ENCODE measurements around the gene ATAD3B.
"Not testable (repeated sequence)": the region's sequence is repeated elsewhere in the genome, so short reads cannot be mapped to it uniquely, and the experiment has no call there.

Gene ATAD3B

GRCh38 chr1:1510912-1511532 is 39.5 kb downstream of the ATAD3B start:
- Histone ChIP-seq H3K9ac (peak overlapping the region; percentile 86), H4K20me1 (peaks cover 14% of the 10 kb centered on the region), H3K4me2 (peak overlapping the region; percentile 91), H3K4me1 (peaks cover 50% of the 10 kb centered on the region), H3K27ac (peak overlapping the region; percentile 84), H3K36me3 (peaks cover 13% of the 10 kb centered on the region), H3K9me3 (no peaks in the 10 kb centered on the region), H3K27me3 (no peaks in the 10 kb centered on the region), H3K4me3 (peak overlapping the region; percentile 88)
- no peak for TF ChIP-seq Cebpa-rat (IDR thresholded peaks at IDR 0.05)

DNA sequence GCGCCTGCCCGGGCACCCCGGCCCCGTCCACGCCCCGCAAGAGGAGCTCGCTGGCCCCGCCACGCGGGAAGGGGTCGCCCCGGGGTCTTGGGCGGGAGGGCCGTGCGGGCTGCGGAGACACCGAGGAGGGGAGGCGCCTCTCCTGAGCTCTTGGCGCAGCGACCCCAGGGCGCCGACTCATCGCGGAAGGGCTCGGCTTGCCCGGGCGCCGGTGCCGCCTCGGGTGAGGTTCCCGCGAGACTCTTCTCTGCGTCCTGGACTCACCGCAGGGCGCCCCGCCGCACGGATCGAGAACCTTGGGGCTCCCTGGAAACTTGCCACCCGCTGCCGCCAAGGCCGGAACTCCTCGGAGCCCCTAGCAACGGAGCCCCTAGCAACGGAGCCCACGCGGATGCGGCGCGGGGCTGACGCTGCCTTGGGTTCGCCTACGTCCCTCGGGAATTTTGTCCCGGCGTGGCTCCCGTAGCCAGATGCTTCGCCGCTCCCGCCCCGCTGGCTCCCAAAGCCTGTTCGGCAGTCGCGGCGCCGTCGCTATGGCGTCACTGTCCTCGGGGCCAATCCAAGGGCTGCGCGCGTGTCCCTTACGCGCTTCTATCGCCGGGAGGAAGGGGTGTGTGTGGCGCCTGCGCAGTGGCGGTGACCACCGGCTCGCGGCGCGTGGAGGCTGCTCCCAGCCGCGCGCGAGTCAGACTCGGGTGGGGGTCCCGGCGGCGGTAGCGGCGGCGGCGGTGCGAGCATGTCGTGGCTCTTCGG is 40.1 kb downstream of the ATAD3B start, which contains the start of gene ATAD3A:
TSS of gene ATAD3A (plus strand) at position 630 of the 753 bp plus-strand sequence. CDS start at position 737, 107 bp downstream.
- Histone ChIP-seq H4K20me1 (peaks cover 14% of the 10 kb centered on the region), H3K4me3 (peak within 1 kb of the TSS; percentile 88), H3K9me3 (no peaks in the 10 kb centered on the region), H3K9ac (peak within 1 kb of the TSS; percentile 86), H3K27me3 (no peaks in the 10 kb centered on the region), H3K27ac (peak within 1 kb of the TSS; percentile 84), H3K36me3 (peaks cover 20% of the 10 kb centered on the region), H3K4me1 (peaks cover 45% of the 10 kb centered on the region), H3K4me2 (peak within 1 kb of the TSS; percentile 91)
- no peak for TF ChIP-seq Cebpa-rat (IDR thresholded peaks at IDR 0.05)

DNA sequence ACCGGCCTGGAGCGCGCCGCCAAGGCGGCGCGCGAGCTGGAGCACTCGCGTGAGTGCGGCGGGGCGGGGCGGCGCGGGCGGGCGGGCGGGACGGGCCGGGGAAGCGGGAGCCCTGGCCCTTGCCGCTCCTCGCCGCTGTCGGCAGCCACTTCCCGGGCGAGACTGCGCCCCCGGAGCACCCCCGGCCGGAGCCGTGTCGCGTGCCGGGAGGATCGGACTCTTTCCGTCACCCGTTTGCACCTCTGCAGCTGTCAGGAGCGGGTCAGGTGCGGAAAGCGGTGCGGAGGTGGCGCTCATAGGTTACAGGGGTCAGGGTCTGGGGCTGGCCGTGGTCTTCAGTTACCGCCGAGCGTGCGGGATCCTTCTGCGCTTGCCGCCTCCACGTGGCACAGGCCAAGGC is 40.9 kb downstream of the ATAD3B start:
- not testable (repeated sequence) for H3K27ac ChIP-seq, H3K27me3 ChIP-seq, H3K9me3 ChIP-seq
- Histone ChIP-seq H4K20me1 (peaks cover 14% of the 10 kb centered on the region), H3K36me3 (peaks cover 24% of the 10 kb centered on the region), H3K9ac (peak overlapping the region; percentile 86; the same call in 1 of the 2 replicates), H3K4me2 (peak overlapping the region; percentile 91; the same call in 1 of the 2 replicates), H3K4me3 (peak overlapping the region; percentile 88), H3K4me1 (peaks cover 45% of the 10 kb centered on the region)

DNA sequence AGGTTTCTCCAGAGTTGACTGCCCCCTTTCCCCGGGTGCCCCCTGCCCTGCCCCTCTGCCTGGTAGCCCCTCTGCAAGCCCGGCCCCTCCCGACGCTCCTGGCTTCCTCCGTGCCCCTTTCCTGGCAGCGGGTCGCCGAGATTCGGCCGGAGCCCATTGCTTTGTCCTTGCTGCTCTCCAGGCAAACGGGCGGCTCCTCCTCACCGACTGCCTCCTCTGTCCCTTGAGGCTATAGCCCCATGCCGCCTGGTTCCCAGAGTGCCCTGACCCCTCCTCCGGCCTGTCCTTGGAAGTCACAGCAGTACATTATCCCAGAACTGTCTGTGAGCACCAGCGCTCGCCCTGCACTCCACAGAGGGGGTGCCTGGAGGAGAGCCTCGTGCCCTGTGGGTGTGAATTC is 42.1 kb downstream of the ATAD3B start:
- H3K4me3 ChIP-seq = 0 out of 2 replicates have a peak overlapping the region, but pooled peaks have one; percentile 33
- H4K20me1 ChIP-seq = peaks cover 14% of the 10 kb centered on the region
- peak overlapping the region; percentile 73 for H3K4me2 ChIP-seq
- H3K27ac ChIP-seq, H3K9ac ChIP-seq, H3K9me3 ChIP-seq, H3K27me3 ChIP-seq: not testable (repeated sequence)
- peaks cover 45% of the 10 kb centered on the region for H3K4me1 ChIP-seq
- H3K36me3 ChIP-seq = peaks cover 34% of the 10 kb centered on the region

- H3K27ac ChIP-seq, H3K4me3 ChIP-seq, H3K9me3 ChIP-seq, H3K27me3 ChIP-seq: not testable (repeated sequence)
- H3K4me1 ChIP-seq = peaks cover 42% of the 10 kb centered on the region
- 0 out of 2 replicates have a peak overlapping the region, but pooled peaks have one; percentile 55 for H3K9ac ChIP-seq
- peaks cover 36% of the 10 kb centered on the region for H3K36me3 ChIP-seq
- H4K20me1 ChIP-seq = peaks cover 14% of the 10 kb centered on the region
- H3K4me2 ChIP-seq = peak overlapping the region; percentile 73
Measured at GRCh38 chr1:1514376-1514775, 42.8 kb downstream of the ATAD3B start.

DNA sequence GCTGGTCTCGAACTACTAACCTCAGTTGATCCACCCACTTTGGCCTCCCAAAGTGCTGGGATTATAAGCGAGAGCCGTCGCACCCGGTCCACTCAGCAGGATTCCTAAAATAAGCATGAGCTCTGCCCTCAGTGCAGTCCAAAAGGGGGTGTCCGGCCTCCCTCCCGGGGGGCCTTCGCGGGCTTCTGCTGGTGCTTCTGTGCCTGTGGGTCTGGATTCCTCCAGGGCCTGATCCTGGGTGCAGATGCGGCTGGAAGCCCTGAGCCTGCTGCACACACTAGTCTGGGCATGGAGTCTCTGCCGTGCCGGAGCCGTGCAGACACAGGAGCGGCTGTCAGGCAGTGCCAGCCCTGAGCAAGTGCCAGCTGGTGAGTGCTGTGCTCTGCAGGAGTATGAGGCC is 45.4 kb downstream of the ATAD3B start:
- H3K4me3 ChIP-seq, H3K27ac ChIP-seq, H3K9me3 ChIP-seq, H3K4me2 ChIP-seq, H3K9ac ChIP-seq, H3K27me3 ChIP-seq: not testable (repeated sequence)
- Histone ChIP-seq H4K20me1 (peaks cover 21% of the 10 kb centered on the region), H3K36me3 (peaks cover 60% of the 10 kb centered on the region), H3K4me1 (peaks cover 29% of the 10 kb centered on the region)

GRCh38 chr1:1517973-1518620 is 46.5 kb downstream of the ATAD3B start:
- H3K9me3 ChIP-seq = no peaks in the 10 kb centered on the region
- peaks cover 61% of the 10 kb centered on the region for H3K36me3 ChIP-seq
- no peak overlapping the region for H3K4me2 ChIP-seq
- H3K27ac ChIP-seq = no peak overlapping the region
- no peaks in the 10 kb centered on the region for H3K27me3 ChIP-seq
- H4K20me1 ChIP-seq = peaks cover 32% of the 10 kb centered on the region
- H3K4me3 ChIP-seq = no peak overlapping the region
- peaks cover 41% of the 10 kb centered on the region for H3K4me1 ChIP-seq
- no peak overlapping the region for H3K9ac ChIP-seq
- TF ChIP-seq Cebpa-rat (IDR thresholded peaks at IDR 0.05) = no peak

DNA sequence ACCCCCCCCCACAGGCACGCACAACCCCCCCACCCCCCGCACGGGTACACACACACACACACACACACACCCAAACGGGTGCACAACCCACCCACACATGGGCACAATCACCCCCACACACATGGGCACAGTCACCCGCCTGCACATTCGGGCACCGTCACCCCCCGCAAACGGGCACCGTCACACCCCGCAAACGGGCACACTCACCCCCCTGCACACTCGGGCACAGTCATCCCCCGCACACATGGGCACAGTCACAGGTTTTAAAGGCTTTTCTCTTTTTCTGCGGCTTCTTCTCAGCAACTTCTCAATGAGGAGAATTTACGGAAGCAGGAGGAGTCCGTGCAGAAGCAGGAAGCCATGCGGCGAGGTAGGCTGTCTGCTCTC is 47.0 kb downstream of the ATAD3B start:
- not testable (repeated sequence) for H3K27me3 ChIP-seq, H3K4me2 ChIP-seq, H3K27ac ChIP-seq, H3K9ac ChIP-seq, H3K9me3 ChIP-seq, H3K4me3 ChIP-seq
- peaks cover 38% of the 10 kb centered on the region for H4K20me1 ChIP-seq
- H3K36me3 ChIP-seq = peaks cover 63% of the 10 kb centered on the region
- peaks cover 41% of the 10 kb centered on the region for H3K4me1 ChIP-seq

GRCh38 chr1:1519805-1520505 is 48.4 kb downstream of the ATAD3B start:
- Histone ChIP-seq H4K20me1 (peaks cover 35% of the 10 kb centered on the region), H3K36me3 (peaks cover 64% of the 10 kb centered on the region), H3K4me1 (peaks cover 31% of the 10 kb centered on the region)
- H3K9ac ChIP-seq, H3K27ac ChIP-seq, H3K9me3 ChIP-seq, H3K4me2 ChIP-seq, H3K4me3 ChIP-seq, H3K27me3 ChIP-seq: not testable (repeated sequence)

- no peak overlapping the region for H3K4me2 ChIP-seq
- peaks cover 65% of the 10 kb centered on the region for H3K36me3 ChIP-seq
- H3K27me3 ChIP-seq = no peaks in the 10 kb centered on the region
- no peak for TF ChIP-seq Cebpa-rat (IDR thresholded peaks at IDR 0.05)
- peaks cover 24% of the 10 kb centered on the region for H3K4me1 ChIP-seq
- no peak overlapping the region for H3K4me3 ChIP-seq
- H4K20me1 ChIP-seq = peaks cover 28% of the 10 kb centered on the region
- no peak overlapping the region for H3K9ac ChIP-seq
- H3K27ac ChIP-seq = no peak overlapping the region
- H3K9me3 ChIP-seq = no peaks in the 10 kb centered on the region
Measured at GRCh38 chr1:1521331-1521730, 49.8 kb downstream of the ATAD3B start.

DNA sequence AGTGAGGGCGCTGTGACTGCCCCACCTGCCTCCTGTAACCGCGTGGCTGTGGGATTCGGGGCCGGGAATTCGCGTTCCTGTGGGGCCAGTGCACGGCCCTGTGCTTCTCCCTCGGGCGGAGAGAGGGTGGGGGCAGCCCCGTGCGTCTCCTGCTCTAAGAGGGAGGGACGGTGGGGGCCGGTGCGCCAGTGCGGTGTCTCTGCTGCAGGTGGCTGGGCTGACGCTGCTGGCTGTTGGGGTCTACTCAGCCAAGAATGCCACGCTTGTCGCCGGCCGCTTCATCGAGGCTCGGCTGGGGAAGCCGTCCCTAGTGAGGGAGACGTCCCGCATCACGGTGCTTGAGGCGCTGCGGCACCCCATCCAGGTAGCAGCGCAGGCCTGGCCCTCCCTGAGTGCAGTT is 51.0 kb downstream of the ATAD3B start:
- H3K9me3 ChIP-seq, H3K27ac ChIP-seq, H3K4me3 ChIP-seq, H3K9ac ChIP-seq, H3K27me3 ChIP-seq: not testable (repeated sequence)
- peaks cover 24% of the 10 kb centered on the region for H3K4me1 ChIP-seq
- H3K4me2 ChIP-seq = peak overlapping the region; percentile 78
- H4K20me1 ChIP-seq = peaks cover 28% of the 10 kb centered on the region
- peaks cover 69% of the 10 kb centered on the region for H3K36me3 ChIP-seq

GRCh38 chr1:1523226-1523625 is 51.7 kb downstream of the ATAD3B start:
- not testable (repeated sequence) for H3K27me3 ChIP-seq, H3K27ac ChIP-seq, H3K9me3 ChIP-seq, H3K4me3 ChIP-seq, H3K9ac ChIP-seq
- Histone ChIP-seq H3K4me1 (peaks cover 24% of the 10 kb centered on the region), H4K20me1 (peaks cover 28% of the 10 kb centered on the region), H3K36me3 (peaks cover 70% of the 10 kb centered on the region), H3K4me2 (peak overlapping the region; percentile 78)

DNA sequence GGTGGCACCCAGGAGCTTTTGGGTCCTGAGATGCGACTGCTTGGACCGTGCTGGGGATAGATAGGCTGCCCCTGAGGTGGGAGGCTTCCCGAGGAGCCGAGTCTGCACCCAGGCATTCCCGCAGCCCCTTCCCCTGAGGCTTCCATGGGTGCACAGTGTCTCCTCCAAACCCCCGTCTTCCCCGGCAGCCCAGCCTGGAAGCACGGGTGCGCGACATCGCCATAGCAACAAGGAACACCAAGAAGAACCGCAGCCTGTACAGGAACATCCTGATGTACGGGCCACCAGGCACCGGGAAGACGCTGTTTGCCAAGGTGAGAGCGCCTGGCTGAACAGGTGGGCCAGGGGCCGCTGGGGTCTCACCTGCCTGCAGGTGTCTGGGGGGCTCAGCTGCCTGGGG is 52.1 kb downstream of the ATAD3B start:
- peaks cover 71% of the 10 kb centered on the region for H3K36me3 ChIP-seq
- H3K4me3 ChIP-seq, H3K9me3 ChIP-seq, H3K9ac ChIP-seq, H3K27me3 ChIP-seq, H3K27ac ChIP-seq: not testable (repeated sequence)
- peak overlapping the region; percentile 78 for H3K4me2 ChIP-seq
- peaks cover 28% of the 10 kb centered on the region for H4K20me1 ChIP-seq
- H3K4me1 ChIP-seq = peaks cover 24% of the 10 kb centered on the region

Measured in BLaER1 (cell line).